Liver (tissue), 9 donors: Measurements from ENCODE around the gene PCNA. TPM values are rescaled to one million over a fixed set of nuclear protein-coding genes. Genes with fewer than 3 reads are reported as not detected.
A peak's percentile ranks its signal among the peaks of the same experiment; 100 is the strongest.

Experiments
- DNase-seq: peaks from one replicate; pipeline ENCODE4 v3.0.0-alpha.2; 2017; ENCODE audit warnings: low spot score
- H3K27ac ChIP-seq, 2 donors: one replicate each; pipeline ENCODE4 v1.7.0; 2013; ENCODE audit warnings: inconsistent platforms in 2 of 2, low read length in 2 of 2, control low read depth in 1 of 2, low read depth in 1 of 2, mild to moderate bottlenecking in 1 of 2
- H3K27me3 ChIP-seq, 4 donors: one replicate each; pipeline versions ENCODE4 v1.6.1 to v1.7.0; 2013; ENCODE audit warnings: low read length in 3 of 4, inconsistent platforms in 1 of 4, mild to moderate bottlenecking in 1 of 4, moderate library complexity in 1 of 4; ENCODE audit not compliant: control insufficient read depth in 4 of 4, insufficient read depth in 4 of 4
- H3K36me3 ChIP-seq, 4 donors: one replicate each; pipeline versions ENCODE4 v1.6.1 to v1.7.0; 2013; ENCODE audit warnings: low read length in 3 of 4, mild to moderate bottlenecking in 3 of 4, low read depth in 1 of 4, moderate library complexity in 1 of 4; ENCODE audit not compliant: control insufficient read depth in 4 of 4, insufficient read depth in 3 of 4
- H3K4me1 ChIP-seq, 4 donors: one replicate each; pipeline versions ENCODE4 v1.6.1 to v1.7.0; 2013; ENCODE audit warnings: low read length in 3 of 4, mild to moderate bottlenecking in 3 of 4, moderate library complexity in 1 of 4; ENCODE audit not compliant: control insufficient read depth in 4 of 4, insufficient read depth in 4 of 4
- H3K4me3 ChIP-seq, 3 donors: one replicate each; pipeline versions ENCODE4 v1.6.1 to v1.7.0; 2013; ENCODE audit warnings: low read length in 3 of 3, control low read depth in 1 of 3, low read depth in 1 of 3, mild to moderate bottlenecking in 1 of 3
- H3K9ac ChIP-seq, 2 donors: one replicate each; pipeline ENCODE4 v1.7.0; 2013; ENCODE audit warnings: low read length in 2 of 2, mild to moderate bottlenecking in 2 of 2, moderate library complexity in 2 of 2, control low read depth in 1 of 2, low read depth in 1 of 2
- H3K9me3 ChIP-seq, 4 donors: one replicate each; pipeline versions ENCODE4 v1.6.1 to v1.7.0; 2013; ENCODE audit warnings: low read length in 3 of 4; ENCODE audit not compliant: control insufficient read depth in 4 of 4
- ATF3 ChIP-seq: IDR thresholded peaks from 2 replicates; pipeline ENCODE4 v1.6.1; 2016; ENCODE audit warnings: antibody characterized with exemption
- CTCF ChIP-seq: fragments of 150-350 bp; IDR thresholded peaks from 2 replicates; pipeline ENCODE4 v1.5.1; 2017; ENCODE audit warnings: improper control_type of control experiment, low read depth, low read length; ENCODE audit not compliant: missing input control
- EGR1 ChIP-seq, 2 donors: IDR thresholded peaks; 2 replicates each; pipeline ENCODE4 v1.6.1; 2016 to 2018; ENCODE audit warnings: antibody characterized with exemption in 2 of 2, low read depth in 2 of 2
- FOXA1 ChIP-seq: IDR thresholded peaks from 2 replicates; pipeline ENCODE4 v1.6.1; 2016; ENCODE audit warnings: antibody characterized with exemption
- HNF4A ChIP-seq, 2 donors: conservative IDR thresholded peaks; 2 replicates each; pipeline ENCODE4 v1.6.1; 2016; ENCODE audit warnings: antibody characterized with exemption in 2 of 2, mild to moderate bottlenecking in 2 of 2
- HNF4G ChIP-seq: IDR thresholded peaks from 2 replicates; pipeline ENCODE4 v1.6.1; 2016; ENCODE audit warnings: antibody characterized with exemption
- MAX ChIP-seq: IDR thresholded peaks from 2 replicates; pipeline ENCODE4 v1.6.1; 2016; ENCODE audit warnings: antibody characterized with exemption
- NR2F2 ChIP-seq: IDR thresholded peaks from 2 replicates; pipeline ENCODE4 v1.6.1; 2016; ENCODE audit warnings: antibody characterized with exemption
- RAD21 ChIP-seq, 2 donors: IDR thresholded peaks; 2 replicates each; pipeline ENCODE4 v1.6.1; 2016; ENCODE audit warnings: antibody characterized with exemption in 2 of 2, mild to moderate bottlenecking in 2 of 2
- REST ChIP-seq: IDR thresholded peaks from 2 replicates; pipeline ENCODE4 v1.6.1; 2016; ENCODE audit warnings: antibody characterized with exemption, mild to moderate bottlenecking
- TAF1 ChIP-seq: conservative IDR thresholded peaks from 2 replicates; pipeline ENCODE4 v1.6.1; 2016; ENCODE audit warnings: antibody characterized with exemption, mild to moderate bottlenecking
- YY1 ChIP-seq: IDR thresholded peaks from 2 replicates; pipeline ENCODE4 v1.6.1; 2016; ENCODE audit warnings: antibody characterized with exemption, mild to moderate bottlenecking
- ZBTB33 ChIP-seq: IDR thresholded peaks from 2 replicates; pipeline ENCODE4 v1.6.1; 2016; ENCODE audit warnings: antibody characterized with exemption
- WGBS: extraction: QIAGEN DNeasy Blood & Tissue Kit; methylation state at CpG from one replicate; pipeline ENCODE4 v1.1.7; 2013; 5-methylcytosine and 5-hydroxymethylcytosine counted together
- polyA plus RNA-seq, 2 donors: library from polyadenylated mRNA; stranded (reverse) in 1 of 2; unstranded in 1 of 2; fragments of 200-250 nt in 1 of 2; fragments of >200 nt in 1 of 2; fragmentation: Nextera tagmentation in 1 of 2; extraction: Ambion mirVana in 1 of 2; gene quantifications; one replicate each; pipeline versions ENCODE4 v1.2.1 to v1.2.3, GENCODE V29; 2013 to 2015
- total RNA-seq, 2 donors: library from RNA; depleted of rRNA; stranded (reverse); fragments of >200 nt; gene quantifications; one replicate each; pipeline ENCODE4 v1.2.3, GENCODE V29; 2014
- donor health status: healthy.
- donor health status: healthy.
- donor health status: healthy.
- donor health status: healthy.
- donor health status: healthy.

Gene PCNA
- total and polyA plus RNA-seq, 4 donors: 14.1 to 161 (median 23.8) TPM

GRCh38 chr20:5143851-5144250, 24.1 kb upstream of the PCNA start (continued):
- no peak for TF ChIP-seq NR2F2

- H3K4me3 ChIP-seq: no peak overlapping the region
- H3K9ac ChIP-seq: no peak overlapping the region
- WGBS: 24% methylated on average over 2 of the region's 2 CpGs
- H3K4me1 ChIP-seq: peaks cover 17 to 56% (median 43%) of the 10 kb centered on the region in 4 donors
- no peaks in the 10 kb centered on the region for H3K27me3 ChIP-seq
- DNase-seq: no peak
- peaks cover 0 to under 1% (median 0%) of the 10 kb centered on the region in 4 donors for H3K36me3 ChIP-seq
- no peak for TF ChIP-seq HNF4G
- TF ChIP-seq ZBTB33: no peak
- no peak for TF ChIP-seq FOXA1
- no peak for TF ChIP-seq ATF3
- TF ChIP-seq REST: no peak
- no peak for TF ChIP-seq MAX
- peak in 1 of 2 donors; percentile 9 for TF ChIP-seq HNF4A (conservative IDR thresholded peaks at IDR 0.05)
- no peaks in the 10 kb centered on the region for H3K9me3 ChIP-seq
- peak overlapping the region in 1 of 2 donors; percentile 6 for H3K27ac ChIP-seq
Observed at GRCh38 chr20:5141615-5142014, 21.9 kb upstream of the PCNA start.

GRCh38 chr20:5140195-5140594, 20.4 kb upstream of the PCNA start:
- H3K4me3 ChIP-seq: no peak overlapping the region
- no peak for DNase-seq
- TF ChIP-seq EGR1 (IDR thresholded peaks at IDR 0.05; ENCODE audit: low read depth in 2 of 2) (no peak), HNF4G (no peak), RAD21 (IDR thresholded peaks at IDR 0.05) (no peak), YY1 (no peak), TAF1 (no peak), CTCF (no peak), HNF4A (conservative IDR thresholded peaks at IDR 0.05) (no peak)
- H3K36me3 ChIP-seq: peaks cover 0 to 1% (median 0%) of the 10 kb centered on the region in 4 donors
- H3K9me3 ChIP-seq: no peaks in the 10 kb centered on the region
- no peaks in the 10 kb centered on the region for H3K27me3 ChIP-seq
- peaks cover 11 to 57% (median 48%) of the 10 kb centered on the region in 4 donors for H3K4me1 ChIP-seq
- no peak overlapping the region for H3K9ac ChIP-seq
- H3K27ac ChIP-seq: no peak overlapping the region
